Hematopoietic multipotent progenitor cell treated with erythropoietin and hydrocortisone succinate and interleukin-3 and kit ligand, for 17 days (in vitro differentiated cells): ENCODE measurements around the gene EFHC2.
"Not testable (repeated sequence)": the region's sequence is repeated elsewhere in the genome, so short reads cannot be mapped to it uniquely, and the experiment has no call there.

Experiments used
- DNase-seq: peaks from one replicate; pipeline ENCODE4 v3.0.0-alpha.2; 2015; ENCODE audit warnings: low spot score

The EFHC2 gene

GRCh38 chrX:44299177-44299576 is 44.3 kb downstream of the EFHC2 start:
- no peak for DNase-seq

DNA sequence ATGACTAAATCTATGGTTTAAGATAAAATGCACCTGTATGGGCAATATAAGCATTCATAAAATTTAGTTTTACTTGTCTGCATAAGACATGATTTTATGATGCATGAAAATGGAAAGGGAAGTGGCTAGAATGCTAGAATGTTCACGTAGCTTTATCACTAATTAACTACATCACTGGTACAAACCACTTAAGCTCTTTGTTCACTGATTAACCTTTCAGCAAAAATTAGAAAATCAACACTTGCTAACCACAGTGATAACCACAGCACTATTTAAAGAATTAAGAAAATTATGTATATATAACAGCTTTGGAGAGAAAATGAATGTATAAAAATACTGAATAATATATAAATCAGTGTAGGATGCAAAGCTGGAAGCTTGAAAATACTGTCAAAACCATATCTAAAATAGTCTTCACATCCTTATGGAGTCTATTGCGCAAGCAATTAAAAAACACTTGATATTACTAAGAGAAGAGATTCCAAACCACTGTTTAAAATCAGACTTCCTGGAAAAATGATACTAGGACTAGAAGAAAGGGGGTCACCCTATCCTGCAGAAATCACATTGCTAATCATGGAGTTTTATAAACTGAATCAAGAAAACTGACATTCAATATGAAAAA is 51.9 kb downstream of the EFHC2 start:
- no peak for DNase-seq

DNA sequence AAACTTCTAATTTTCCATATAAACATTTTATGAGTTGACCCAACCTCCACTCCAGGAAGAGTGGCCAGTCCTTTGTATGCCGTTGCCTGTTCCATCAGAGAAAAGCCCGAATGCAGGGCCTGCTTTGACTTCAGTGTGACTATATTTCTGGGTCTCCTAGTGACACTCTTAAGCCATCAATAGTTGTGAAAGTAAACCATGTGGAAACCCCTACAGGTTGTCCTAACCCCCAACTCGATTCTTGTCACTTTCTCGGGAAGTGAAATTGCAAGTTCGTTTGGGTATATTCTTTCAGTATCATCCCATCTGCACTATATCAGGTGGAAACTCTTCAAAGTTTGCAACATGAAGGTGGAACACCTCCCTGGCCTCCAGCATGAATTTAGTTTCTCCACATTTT is 52.8 kb downstream of the EFHC2 start:
- DNase-seq = no peak

- DNase-seq = no peak
Measured at GRCh38 chrX:44282753-44283152, 60.7 kb downstream of the EFHC2 start.

DNA sequence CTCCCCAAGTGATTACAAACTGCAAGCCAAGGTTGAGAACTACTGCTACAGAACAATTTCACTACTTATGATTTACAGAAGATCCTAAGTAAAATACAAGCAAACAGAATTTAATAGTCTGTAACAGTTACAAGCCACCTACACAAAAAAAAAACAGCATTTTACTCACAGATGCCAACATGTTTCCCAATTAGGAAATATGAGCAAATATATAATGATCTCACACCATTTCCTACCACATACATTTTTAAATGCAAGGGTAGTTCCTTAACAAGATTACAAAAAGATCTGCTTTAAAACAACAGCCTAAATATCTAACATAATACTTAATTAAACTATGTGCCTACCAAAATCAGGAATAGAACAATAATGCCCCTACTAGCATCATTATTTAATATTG is 63.4 kb downstream of the EFHC2 start:
- DNase-seq = no peak

GRCh38 chrX:44274096-44274495 is 69.4 kb downstream of the EFHC2 start:
- DNase-seq = no peak

GRCh38 chrX:44267861-44268260 is 75.6 kb downstream of the EFHC2 start:
- DNase-seq = no peak

DNA sequence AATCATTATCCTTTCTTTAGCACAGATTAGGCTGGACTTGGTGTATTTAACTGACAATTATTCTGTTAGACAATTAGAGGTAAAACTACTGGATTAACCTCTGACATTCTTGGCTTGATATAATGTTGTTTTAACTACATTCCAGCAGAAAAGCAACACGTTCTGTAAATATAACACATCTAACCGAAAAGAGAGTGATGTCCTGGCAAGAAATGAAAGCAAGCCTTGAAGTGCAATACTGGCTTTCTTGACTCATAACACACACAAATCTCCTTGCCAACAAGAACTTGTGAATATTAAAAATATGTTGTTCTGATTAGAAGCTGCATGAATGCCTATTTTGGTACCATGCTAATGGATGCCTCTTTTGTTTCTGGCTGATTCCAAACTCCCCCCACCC is 76.4 kb downstream of the EFHC2 start:
- no peak for DNase-seq

- DNase-seq = no peak
Measured at GRCh38 chrX:44265559-44265958, 77.9 kb downstream of the EFHC2 start.

GRCh38 chrX:44264936-44265335 is 78.5 kb downstream of the EFHC2 start:
- DNase-seq = no peak

- DNase-seq = no peak
Measured at GRCh38 chrX:44261286-44261685, 82.2 kb downstream of the EFHC2 start.

- DNase-seq = no peak
Measured at GRCh38 chrX:44260609-44261008, 82.9 kb downstream of the EFHC2 start.

DNA sequence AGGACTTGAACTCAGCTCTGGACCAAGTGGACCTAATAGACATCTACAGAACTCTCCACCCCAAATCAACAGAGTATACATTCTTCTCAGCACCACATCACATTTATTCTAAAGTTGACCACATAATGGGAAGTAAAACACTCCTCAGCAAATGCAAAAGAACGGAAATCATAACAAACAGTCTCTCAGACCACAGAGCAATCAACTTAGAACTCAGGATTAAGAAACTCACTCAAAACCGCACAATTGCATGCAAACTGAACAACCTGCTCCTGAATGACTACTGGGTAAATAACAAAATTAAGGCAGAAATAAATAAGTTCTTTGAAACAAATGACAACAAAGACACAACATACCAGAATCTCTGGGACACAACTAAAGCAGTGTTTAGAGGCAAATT is 87.7 kb downstream of the EFHC2 start:
- DNase-seq = not testable (repeated sequence)

DNA sequence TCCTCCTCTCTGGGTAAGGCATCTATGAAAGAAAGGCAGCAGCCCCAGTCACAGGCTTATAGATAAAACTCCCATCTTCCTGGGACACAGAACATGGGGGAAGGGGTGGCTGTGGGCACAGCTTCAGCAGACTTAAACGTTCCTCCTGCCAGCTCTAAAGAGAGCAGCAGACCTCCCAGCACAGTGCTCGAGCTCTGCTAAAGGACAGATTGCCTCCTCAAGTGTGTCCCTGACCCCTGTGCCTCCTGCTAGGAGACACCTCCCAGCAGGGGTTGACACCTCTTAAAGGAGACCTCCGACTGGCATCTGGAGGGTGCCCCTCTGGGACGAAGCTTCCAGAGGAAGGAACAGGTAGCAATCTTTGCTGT is 89.9 kb downstream of the EFHC2 start:
- DNase-seq = no peak

GRCh38 chrX:44252688-44253574 is 90.5 kb downstream of the EFHC2 start:
- DNase-seq = not testable (repeated sequence)

- DNase-seq = no peak
Measured at GRCh38 chrX:44247468-44247867, 96.0 kb downstream of the EFHC2 start.

- DNase-seq = no peak
Measured at GRCh38 chrX:44246826-44247225, 96.6 kb downstream of the EFHC2 start.

DNA sequence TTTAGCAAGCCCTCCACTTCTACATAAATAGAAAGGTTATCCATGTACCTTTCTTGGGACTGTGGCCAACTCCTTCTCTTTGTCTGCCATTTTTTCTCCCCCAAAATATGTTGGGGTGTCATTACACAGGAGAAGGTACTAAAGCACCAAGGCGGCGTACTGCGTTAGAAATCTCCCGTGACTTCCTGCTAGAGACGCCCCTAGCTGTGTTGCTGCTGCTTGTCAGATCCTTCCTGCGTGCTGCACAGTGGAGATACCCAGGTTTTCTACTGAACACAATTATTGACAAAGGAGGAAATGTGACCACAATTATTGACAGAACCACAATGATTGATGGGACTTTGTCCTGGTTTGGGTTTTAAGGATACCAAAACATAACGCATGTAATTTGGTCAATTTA is 97.7 kb downstream of the EFHC2 start:
- DNase-seq = no peak

- no peak for DNase-seq
Measured at GRCh38 chrX:44244008-44244407, 99.5 kb downstream of the EFHC2 start.

DNA sequence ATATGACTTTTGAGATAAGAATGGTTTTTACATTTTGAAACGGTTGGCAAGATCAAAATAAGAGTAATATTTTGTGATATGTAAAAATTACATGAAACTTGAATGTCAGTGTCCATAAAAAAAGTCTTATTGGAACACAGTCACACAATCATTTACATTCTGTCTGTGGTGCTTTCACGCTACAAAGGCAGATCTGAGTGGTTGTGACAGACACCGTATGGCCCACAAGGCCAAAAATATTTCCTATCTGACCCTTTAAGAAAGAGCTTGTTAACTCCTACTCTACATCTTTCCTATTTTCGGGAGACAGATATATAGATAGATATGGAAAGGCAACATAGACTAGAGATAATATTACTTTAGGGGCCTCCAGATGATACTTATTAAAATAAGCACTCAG is 101.9 kb downstream of the EFHC2 start:
- DNase-seq = no peak

DNA sequence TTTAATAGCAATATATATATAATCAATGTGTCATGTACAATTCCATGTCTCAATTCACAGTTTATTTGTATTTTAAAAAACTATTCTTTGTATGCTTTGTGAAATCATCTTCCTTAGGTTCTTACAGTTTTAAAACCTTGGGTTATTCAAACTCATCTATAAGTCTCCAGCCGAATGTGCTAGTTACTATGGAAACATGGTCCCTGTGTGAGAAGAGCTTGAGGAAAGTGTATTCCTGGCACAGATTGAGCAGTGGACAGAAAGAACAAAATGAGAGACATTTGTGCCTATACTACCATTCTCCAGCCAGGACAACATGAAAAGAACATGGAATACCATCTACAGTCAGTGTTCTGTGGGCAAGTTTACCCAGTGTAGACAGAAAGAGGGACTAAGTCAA is 103.4 kb downstream of the EFHC2 start:
- no peak for DNase-seq

DNA sequence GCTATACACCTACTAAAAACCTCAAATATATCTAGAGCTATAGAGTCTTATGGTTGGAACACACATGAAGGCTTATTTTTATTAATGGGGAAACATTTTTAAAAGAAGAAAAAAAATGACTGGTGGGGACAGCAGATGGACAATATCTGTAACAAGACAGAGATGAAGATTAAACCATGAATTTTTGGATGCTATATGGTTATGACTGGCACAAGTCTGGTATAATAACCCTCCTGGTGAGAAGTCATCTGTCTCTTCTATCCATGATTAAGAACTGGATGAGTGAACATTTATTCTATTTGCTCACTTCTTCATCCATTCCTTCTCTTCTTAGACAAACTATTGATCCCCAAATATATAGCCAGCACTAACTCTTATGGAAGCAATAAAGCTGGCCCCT is 104.4 kb downstream of the EFHC2 start:
- no peak for DNase-seq

- DNase-seq = no peak
Measured at GRCh38 chrX:44235534-44235933, 107.9 kb downstream of the EFHC2 start.

GRCh38 chrX:44234541-44234940 is 108.9 kb downstream of the EFHC2 start:
- DNase-seq = no peak
